Measurements from ENCODE around the gene COX19. TPM values are rescaled to one million over a fixed set of nuclear protein-coding genes. Genes with fewer than 3 reads are reported as not detected.

COX19 gene
- polyA plus RNA-seq, 1 of the 3 experiments (the other 2 are of a cell fraction), result 7.6 TPM

GRCh38 chr7:992709-993607 lies 17.6 kb upstream of the COX19 start:
- DNase-seq, result peak; percentile 98
- H3K9me3 ChIP-seq, result no peaks in the 10 kb centered on the region
- peaks cover 4% of the 10 kb centered on the region; the same call in 1 of the 2 replicates for H4K20me1 ChIP-seq (ENCODE audit: insufficient read depth)
- peaks cover 0 to 27% of the 10 kb centered on the region in 2 experiments for H3K36me3 ChIP-seq (replicated peaks in 1 of 2; ENCODE audit: control insufficient read depth in 1 of 2, insufficient read depth in 2 of 2, low read length in 1 of 2)
- POLR2A ChIA-PET, result interaction anchor here (1.0 to 1.6 kb wide), 4 partner anchors 34 to 149 kb away, joined by 3 to 9 read pairs (median 8); a partner anchor contains a TSS
- 35% methylated on average over 22 of the region's 34 CpGs for whole genome bisulfite sequencing (ENCODE audit: low lambda C conversion rate)
- no peaks in the 10 kb centered on the region for H3K27me3 ChIP-seq (ENCODE audit: insufficient read depth)
- H3F3A ChIP-seq (replicated peaks; ENCODE audit: insufficient read depth), result peaks cover 10% of the 10 kb centered on the region
- no peak overlapping the region for H3K4me2 ChIP-seq
- no peak overlapping the region for H3K9ac ChIP-seq
- H3K4me3 ChIP-seq (ENCODE audit: low read depth in 2 of 2, low read length in 1 of 2), result peak overlapping the region in 1 of 2 experiments; percentile 24; a peak in 1 of 4 replicates
- H3K27ac ChIP-seq (ENCODE audit: low read depth in 2 of 2, low read length in 1 of 2), result no peak overlapping the region
- no peak overlapping the region for H2AFZ ChIP-seq (ENCODE audit: low read depth)
- no peaks in the 10 kb centered on the region for H3K79me2 ChIP-seq (ENCODE audit: insufficient read depth)
- peak; percentile 97 for TF ChIP-seq SIN3A (IDR thresholded peaks at IDR 0.05; ENCODE audit: borderline replicate concordance, low read depth, low read length)
- TF ChIP-seq MXI1 (IDR thresholded peaks at IDR 0.05; ENCODE audit: low read depth, low read length), result peak; percentile 87
- no peak for TF ChIP-seq GATA2 (CRISPR knock-in tag; IDR thresholded peaks at IDR 0.05)
- TF ChIP-seq MAX (IDR thresholded peaks at IDR 0.05; ENCODE audit: low read depth), result peak; percentile 87
- TF ChIP-seq RCOR1 (IDR thresholded peaks at IDR 0.05; ENCODE audit: low read length), result peak; percentile 64; the same call in 1 of the 2 replicates
- TF ChIP-seq REST (IDR thresholded peaks at IDR 0.05; ENCODE audit: low read depth, low read length), result no peak
- no peak for TF ChIP-seq FOXM1 (IDR thresholded peaks at IDR 0.05; ENCODE audit: low read depth)
- 0 out of 4 replicates have a peak, but pooled peaks of 1 of the 2 experiments have one; percentile 17 for TF ChIP-seq EP300 (IDR thresholded peaks at IDR 0.05; ENCODE audit: borderline replicate concordance in 1 of 2, low read depth in 1 of 2, low read length in 1 of 2)
- peak; percentile 100 for TF ChIP-seq SMC3 (IDR thresholded peaks at IDR 0.05; ENCODE audit: low read depth, low read length)
- TF ChIP-seq TCF12 (IDR thresholded peaks at IDR 0.05), result no peak
- peak; percentile 100 for TF ChIP-seq CTCF (IDR thresholded peaks at IDR 0.05)
- TF ChIP-seq CHD2 (IDR thresholded peaks at IDR 0.05; ENCODE audit: low read length, partially characterized antibody), result peak; percentile 92
- TF ChIP-seq TAF1 (IDR thresholded peaks at IDR 0.05; ENCODE audit: borderline replicate concordance, low read depth, low read length), result 0 out of 2 replicates have a peak, but pooled peaks have one; percentile 33
- peak; percentile 100 for TF ChIP-seq RAD21 (IDR thresholded peaks at IDR 0.05; ENCODE audit: low read length)
- peak; percentile 50; the same call in 1 of the 2 replicates for TF ChIP-seq NRF1 (IDR thresholded peaks at IDR 0.05; ENCODE audit: low read depth, low read length)
- TF ChIP-seq POLR2AphosphoS5 (IDR thresholded peaks at IDR 0.05; ENCODE audit: low read depth, low read length), result peak; percentile 60
- TF ChIP-seq USF2 (IDR thresholded peaks at IDR 0.05; ENCODE audit: borderline replicate concordance, low read depth, low read length), result peak; percentile 24; the same call in 1 of the 2 replicates
- CTCF ChIA-PET, result interaction anchor here (0.6 to 11.2 kb wide), 82 partner anchors 8 to 666 kb away, joined by 3 to 756 read pairs (median 8); partner anchors contain the start of genes COX19, CYP2W1, GPER1 and GPR146
- H3K4me1 ChIP-seq (ENCODE audit: control insufficient read depth in 1 of 2, insufficient read depth in 2 of 2, low read depth in 1 of 2, low read length in 1 of 2), result peaks cover 3 to 7% of the 10 kb centered on the region in 2 experiments; a peak in 2 of 4 replicates
- no peaks in the 10 kb centered on the region for H3K9me2 ChIP-seq
